OCI-M1 (cell line): ENCODE measurements around the gene SNAP91.
"Not testable (repeated sequence)": the region's sequence is repeated elsewhere in the genome, so short reads cannot be mapped to it uniquely, and the experiment has no call there.

ENCODE experiments used
- DNase-seq: peaks from one replicate; lab custom pipeline; 2025; lab: John Stamatoyannopoulos, UW

SNAP91 gene

GRCh38 chr6:83708970-83709747 lies at the start of gene SNAP91:
TSS of gene SNAP91 (minus strand) at chr6:83709101. CDS start at chr6:83707927, 1,174 bp downstream.
- no peak for DNase-seq

GRCh38 chr6:83758533-83758932 lies 49.6 kb upstream of the SNAP91 start:
- no peak for DNase-seq

- DNase-seq: no peak
Measured at GRCh38 chr6:83757021-83757420, 48.1 kb upstream of the SNAP91 start.

GRCh38 chr6:83756565-83756964 lies 47.7 kb upstream of the SNAP91 start:
- no peak for DNase-seq

GRCh38 chr6:83752375-83752774 lies 43.5 kb upstream of the SNAP91 start:
- not testable (repeated sequence) for DNase-seq

- DNase-seq: no peak
Measured at GRCh38 chr6:83741089-83741488, 32.2 kb upstream of the SNAP91 start.

- DNase-seq: no peak
Measured at GRCh38 chr6:83735461-83735860, 26.6 kb upstream of the SNAP91 start.

- no peak for DNase-seq
Measured at GRCh38 chr6:83729871-83730270, 21.0 kb upstream of the SNAP91 start.

- no peak for DNase-seq
Measured at GRCh38 chr6:83722876-83723275, 14.0 kb upstream of the SNAP91 start.

GRCh38 chr6:83717809-83718208 lies 8.9 kb upstream of the SNAP91 start:
- DNase-seq: no peak

GRCh38 chr6:83711958-83712357 lies 3.1 kb upstream of the SNAP91 start:
- peak; percentile 27 for DNase-seq

GRCh38 chr6:83709748-83710050 lies 798 bp upstream of the SNAP91 start:
- DNase-seq: no peak

GRCh38 chr6:83708546-83708969 lies 343 bp downstream of the SNAP91 start:
- no peak for DNase-seq

- no peak for DNase-seq
Measured at GRCh38 chr6:83707829-83708545, 914 bp downstream of the SNAP91 start.

GRCh38 chr6:83702749-83703148 lies 6.2 kb downstream of the SNAP91 start:
- DNase-seq: no peak

- DNase-seq: no peak
Measured at GRCh38 chr6:83702077-83702476, 6.8 kb downstream of the SNAP91 start.

GRCh38 chr6:83696674-83697073 lies 12.2 kb downstream of the SNAP91 start:
- DNase-seq: no peak

GRCh38 chr6:83685481-83685880 lies 23.4 kb downstream of the SNAP91 start:
- no peak for DNase-seq

- DNase-seq: no peak
Measured at GRCh38 chr6:83677791-83678190, 31.1 kb downstream of the SNAP91 start.

- DNase-seq: no peak
Measured at GRCh38 chr6:83637953-83638352, 70.9 kb downstream of the SNAP91 start.

- DNase-seq: no peak
Measured at GRCh38 chr6:83636800-83637199, 72.1 kb downstream of the SNAP91 start.

- DNase-seq: no peak
Measured at GRCh38 chr6:83633609-83634008, 75.3 kb downstream of the SNAP91 start.

- DNase-seq: no peak
Measured at GRCh38 chr6:83633149-83633548, 75.8 kb downstream of the SNAP91 start.

GRCh38 chr6:83629908-83630307 lies 79.0 kb downstream of the SNAP91 start:
- not testable (repeated sequence) for DNase-seq
